Measurements from ENCODE around the gene BMPR1A.
"Not testable (repeated sequence)": the region's sequence is repeated elsewhere in the genome, so short reads cannot be mapped to it uniquely, and the experiment has no call there.

Gene BMPR1A

DNA sequence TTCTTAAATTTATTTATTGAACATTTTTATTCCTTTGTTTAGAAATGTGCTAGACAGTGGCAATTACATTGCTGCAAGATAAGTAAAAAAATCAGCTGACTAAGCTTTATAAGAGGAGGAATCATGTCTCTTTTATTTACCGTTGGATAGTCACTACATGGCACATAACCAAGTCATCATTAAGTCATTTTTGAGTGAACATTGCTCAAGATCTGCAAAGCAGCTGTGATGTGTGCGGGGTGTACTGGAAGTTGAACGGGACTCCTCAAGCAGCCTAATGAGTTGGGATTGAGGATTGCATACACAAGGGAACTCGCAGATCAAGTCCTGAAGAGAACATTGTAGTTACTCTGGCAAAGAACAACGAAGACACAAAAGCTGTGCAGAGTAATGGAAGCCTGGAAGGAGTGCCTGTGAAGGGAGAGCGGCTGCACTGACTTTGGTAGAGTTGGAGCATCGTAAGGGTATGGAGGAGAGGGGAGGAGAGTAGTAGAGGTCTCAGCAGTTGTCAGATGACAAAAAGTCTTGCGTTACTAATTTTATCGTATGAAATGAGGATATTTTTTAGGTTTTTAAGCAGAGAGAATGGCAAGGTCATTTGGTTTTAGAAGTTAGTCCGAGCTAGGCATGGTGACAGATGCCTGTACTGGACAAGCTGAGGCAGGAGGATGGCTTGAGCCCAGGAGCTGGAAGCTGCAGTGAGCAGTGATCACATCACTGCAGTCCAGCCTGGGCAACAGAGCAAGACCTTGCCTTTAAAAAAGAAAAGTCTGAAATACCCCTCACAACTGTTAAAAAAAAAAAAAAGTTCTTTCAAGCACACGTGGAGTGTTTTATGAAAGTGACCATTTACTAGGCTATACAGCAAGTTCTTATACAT, 95.1 kb downstream of the BMPR1A start:
- DNase-seq = no peak

DNA sequence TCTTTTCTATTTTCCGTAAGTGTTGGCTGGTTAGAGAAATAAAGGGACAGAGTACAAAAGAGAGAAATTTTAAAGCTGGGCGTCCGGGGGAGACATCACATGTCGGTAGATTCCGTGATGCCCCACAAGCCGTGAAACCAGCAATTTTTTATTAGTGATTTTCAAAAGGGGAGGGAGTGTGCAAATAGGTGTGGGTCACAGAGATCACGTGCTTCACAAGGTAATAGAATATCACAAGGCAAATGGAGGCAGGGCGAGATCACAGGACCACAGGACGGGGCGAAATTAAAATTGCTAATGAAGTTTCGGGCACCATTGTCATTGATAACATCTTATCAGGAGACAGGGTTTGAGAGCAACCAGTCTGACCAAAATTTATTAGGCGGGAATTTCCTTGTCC, 97.2 kb downstream of the BMPR1A start:
- DNase-seq = not testable (repeated sequence)

DNA sequence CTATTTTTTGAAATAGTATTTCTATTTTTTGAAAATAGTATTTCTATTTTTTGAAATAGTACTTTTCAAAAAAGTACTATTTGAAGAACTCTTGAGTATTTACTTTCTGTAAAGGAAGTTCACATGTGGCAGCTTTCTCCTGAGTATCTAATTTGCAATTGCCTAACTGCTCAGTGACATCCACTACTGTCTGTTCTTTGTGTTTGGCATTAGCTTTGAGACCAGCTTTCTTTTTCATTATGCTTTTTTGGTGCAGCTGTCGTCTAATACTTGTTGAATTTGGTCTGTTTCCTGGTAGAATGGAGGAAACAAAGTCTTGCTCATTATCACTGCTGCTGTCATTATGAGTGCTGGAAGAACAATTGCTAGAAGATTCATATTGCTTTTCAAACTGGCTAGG, 99.1 kb downstream of the BMPR1A start:
- no peak for DNase-seq

DNA sequence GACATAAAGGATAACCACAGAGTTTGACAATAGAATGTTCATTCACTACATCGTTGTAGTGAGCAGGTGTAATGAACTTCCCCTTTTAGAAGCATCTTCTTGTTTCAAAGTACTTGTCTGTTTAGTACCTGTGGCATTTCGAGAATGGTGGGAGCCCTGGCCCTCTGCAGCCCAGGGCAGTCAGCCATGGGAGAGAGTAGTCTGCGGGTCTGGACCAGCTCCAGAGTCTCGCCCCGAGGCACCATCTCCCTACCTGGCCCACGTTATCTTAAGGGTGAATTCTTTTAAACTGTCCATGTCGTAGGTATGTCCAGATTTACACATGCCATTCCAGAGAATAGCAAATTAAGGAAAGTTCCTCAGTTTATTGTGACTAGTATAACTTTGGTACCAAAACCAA, 99.7 kb downstream of the BMPR1A start:
- no peak for DNase-seq

DNA sequence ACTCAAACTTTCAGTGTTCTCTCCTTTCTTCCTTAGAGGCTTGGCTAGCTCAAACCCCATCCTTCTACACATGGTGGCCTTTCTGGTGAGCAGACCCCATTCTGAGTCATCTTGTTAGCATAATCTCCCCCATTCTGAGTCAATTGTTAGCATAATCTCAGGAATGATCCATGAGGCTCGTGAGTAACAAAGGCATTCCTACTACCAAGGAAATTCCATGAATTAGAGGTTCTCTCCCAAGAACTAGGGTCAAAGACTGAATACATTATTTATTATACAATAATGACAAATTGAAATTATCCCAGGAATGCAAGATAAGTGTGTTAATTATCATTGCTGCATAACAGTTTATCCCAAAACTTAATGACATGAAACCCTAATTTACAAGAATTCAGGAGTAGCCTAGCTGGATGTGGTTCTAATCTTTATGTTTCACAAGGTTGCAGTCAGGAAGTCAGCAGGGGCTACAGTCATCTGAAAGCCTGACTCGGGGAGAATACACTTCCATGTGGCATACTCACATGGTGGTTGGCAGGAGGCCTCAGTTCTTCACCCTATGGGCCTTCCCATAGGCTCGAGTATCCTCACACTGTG, 100.8 kb downstream of the BMPR1A start:
- no peak for DNase-seq

DNA sequence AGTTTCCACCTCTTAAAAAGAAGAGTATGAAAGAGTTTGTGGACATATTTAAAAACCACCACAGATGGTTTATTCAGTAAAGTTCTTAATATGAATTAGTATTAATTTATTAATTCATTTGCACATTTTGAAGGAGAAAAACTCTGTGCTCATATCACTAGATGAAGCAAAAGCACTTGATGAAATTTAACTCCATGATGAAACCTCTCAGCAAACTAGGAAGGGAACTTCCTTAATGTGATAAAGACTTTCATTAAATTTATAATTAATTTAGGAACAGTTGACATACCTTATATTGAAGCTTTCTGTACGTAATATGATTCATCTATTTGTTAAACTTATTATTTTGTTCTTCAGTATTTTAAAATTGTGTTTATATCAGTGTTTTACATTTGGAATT, 101.6 kb downstream of the BMPR1A start:
- DNase-seq = no peak

DNA sequence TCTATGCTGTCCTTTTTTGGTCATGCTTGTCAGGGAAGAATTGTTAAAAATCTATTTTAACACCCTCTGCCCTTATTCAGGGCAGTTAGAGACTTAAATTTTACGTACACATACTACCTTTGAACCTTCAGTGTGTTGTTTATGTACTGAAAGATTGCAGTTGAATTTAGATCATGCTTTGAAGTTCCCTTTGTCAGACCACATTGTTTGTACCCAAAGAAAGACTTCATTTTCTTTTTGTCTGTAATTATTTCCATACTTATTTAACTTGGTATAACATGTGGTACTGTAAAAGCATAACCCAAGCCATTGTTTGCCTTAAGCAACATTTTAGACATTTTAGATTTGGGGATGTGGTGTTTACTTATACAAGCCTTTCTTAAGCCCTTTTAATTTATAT, 104.9 kb downstream of the BMPR1A start:
- DNase-seq = no peak

DNA sequence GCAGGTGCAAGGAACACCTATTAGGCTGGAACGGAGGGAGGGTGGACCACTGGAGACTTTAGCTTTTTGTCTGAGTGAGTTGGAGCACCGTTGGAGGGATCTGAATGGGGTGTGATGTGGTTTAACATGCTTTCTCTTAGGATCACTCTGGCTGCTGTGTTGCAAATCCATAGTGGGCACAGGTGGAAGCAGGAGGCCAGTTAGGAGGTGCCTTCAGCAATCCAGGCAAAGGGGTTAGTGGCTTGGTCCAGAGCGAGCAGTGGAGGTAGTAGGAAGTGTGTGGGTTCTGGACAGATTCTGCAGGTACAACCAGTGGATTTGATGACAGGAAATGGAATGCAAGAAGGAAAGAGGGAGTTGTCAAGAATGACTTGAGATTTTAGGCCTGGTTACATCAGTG, 106.0 kb downstream of the BMPR1A start:
- DNase-seq = no peak

DNA sequence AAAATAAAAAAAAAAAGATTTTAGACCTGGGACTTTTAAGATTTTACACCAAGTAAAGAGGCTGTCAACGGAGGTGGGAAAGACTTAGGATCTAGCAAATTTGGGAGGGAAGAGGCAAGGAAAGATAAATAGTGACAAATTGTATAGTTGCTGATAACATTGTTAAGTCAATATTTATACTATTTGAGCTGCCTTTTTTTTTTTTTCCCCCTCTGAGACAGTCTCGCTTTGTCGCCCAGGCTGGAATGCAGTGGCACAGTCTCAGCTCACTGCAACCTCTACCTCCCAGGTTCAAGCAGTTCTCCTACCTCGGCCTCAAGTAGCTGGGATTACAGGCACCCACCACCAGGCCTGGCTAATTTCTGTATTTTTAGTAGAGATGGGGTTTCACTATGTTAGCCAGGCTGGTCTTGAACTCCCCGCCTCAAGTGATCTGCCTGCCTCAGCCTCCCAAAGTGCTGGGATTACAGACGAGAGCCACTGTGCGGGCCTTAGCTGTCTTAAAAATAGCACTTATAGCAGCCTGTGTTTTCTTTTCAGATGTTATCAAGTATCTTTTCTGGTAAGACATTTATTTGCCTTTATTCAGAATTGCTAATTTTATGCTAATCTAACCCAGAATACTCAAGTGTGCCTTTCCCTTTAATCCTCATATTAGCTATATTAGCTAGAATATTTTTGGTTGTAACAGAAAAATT, 106.5 kb downstream of the BMPR1A start:
- DNase-seq = no peak

DNA sequence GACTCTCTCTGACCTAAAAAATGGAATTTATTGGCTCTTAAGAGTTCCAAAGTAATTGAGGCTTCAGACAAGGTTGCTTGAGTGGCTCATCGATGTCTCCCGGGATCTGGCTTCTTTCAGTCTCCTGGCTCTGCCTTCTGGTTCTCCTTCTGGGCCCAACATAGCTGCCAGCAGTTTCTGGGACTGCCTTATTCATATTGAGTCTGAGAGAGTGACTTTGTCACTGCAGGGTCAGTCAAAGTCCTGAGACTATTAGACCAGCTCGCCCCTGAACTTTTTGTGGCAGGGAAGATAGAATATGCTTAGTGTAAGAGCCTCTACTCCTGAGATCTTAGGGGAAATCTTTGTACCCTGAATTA, 107.0 kb downstream of the BMPR1A start:
- DNase-seq = no peak

DNA sequence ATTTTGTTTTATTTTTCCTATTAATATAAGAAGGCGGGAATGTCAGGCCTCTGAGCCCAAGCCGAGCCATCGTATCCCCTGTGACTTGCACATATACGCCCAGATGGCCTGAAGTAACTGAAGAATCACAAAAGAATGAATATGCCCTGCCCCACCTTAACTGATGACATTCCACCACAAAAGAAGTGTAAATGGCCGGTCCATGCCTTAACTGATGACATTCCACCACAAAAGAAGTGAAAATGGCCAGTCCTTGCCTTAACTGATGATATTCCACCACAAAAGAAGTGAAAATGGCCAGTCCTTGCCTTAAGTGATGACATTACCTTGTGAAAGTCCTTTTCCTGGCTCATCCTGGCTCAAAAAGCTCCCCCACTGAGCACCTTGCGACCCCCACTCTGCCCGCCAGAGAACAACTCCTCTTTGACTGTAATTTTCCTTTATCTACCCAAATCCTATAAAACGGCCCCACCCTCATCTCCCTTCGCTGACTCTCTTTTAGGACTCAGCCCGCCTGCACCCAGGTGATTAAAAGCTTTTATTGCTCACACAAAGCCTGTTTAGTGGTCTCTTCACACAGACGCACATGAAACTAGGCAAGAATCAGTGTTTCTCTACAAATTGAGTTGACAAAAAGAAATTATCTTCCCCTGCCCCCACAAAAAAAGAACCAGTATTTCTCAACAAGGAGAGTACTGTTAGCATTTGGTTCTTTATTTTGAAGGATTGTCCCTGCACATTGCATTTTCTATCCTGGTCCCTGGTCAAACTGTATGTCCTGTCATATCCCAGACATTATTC, 108.8 kb downstream of the BMPR1A start:
- not testable (repeated sequence) for DNase-seq

DNA sequence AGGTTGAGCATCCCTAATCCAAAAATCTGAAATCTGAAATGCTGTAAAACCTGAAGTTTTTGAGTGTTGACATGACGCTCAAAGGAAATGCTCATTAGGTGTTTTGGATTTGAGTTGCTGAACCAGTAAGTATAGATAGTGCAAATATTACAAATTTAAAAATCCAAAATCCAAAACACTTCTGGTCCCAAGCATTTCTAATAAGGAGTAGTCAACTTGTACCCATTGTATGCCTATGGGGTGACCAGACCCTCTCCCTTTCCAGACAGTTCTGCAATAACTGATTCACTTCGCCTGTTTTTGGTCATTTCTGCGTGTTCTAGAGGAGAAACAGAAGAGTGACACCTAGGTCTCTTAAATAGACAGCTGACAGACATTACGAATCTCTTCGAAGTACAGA, 110.7 kb downstream of the BMPR1A start:
- no peak for DNase-seq

DNA sequence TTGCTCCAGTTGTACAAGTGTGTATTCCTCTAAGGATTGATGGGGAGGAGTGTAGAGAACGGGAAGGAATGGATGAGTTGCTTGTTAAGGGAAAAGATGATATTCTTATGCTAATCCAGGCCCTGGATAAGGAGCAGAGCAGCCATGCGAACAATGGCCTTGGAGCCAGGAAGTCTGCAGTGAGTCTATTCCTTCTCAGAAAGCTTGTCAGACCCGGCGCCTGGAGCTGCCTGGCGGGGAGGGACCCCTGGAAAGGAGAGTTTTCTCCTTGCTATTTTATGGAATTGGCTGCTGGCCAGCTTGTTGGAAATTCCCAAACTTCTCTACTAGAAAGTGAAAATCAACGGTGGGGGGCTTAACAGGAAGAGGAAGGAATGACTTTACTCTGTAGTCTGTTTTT, 111.9 kb downstream of the BMPR1A start:
- no peak for DNase-seq

DNA sequence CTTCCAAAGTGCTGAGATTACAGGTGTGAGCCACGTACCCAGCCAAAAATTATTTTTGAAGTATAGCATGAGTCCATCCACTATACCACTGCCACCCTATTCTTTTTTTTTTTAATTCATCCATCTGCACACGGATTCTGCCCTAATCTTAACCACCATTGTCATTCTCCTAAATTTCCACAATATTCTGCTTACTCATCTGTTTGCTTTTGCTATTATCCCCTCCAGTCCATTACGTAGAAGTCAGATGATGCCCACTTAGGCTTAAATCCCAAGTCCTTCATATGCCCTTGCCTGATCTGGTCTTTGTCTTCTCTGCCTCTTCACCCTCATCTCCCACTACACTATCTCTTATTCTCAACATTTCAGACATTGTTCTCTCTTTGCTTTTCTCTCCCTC, 114.3 kb downstream of the BMPR1A start:
- no peak for DNase-seq

DNA sequence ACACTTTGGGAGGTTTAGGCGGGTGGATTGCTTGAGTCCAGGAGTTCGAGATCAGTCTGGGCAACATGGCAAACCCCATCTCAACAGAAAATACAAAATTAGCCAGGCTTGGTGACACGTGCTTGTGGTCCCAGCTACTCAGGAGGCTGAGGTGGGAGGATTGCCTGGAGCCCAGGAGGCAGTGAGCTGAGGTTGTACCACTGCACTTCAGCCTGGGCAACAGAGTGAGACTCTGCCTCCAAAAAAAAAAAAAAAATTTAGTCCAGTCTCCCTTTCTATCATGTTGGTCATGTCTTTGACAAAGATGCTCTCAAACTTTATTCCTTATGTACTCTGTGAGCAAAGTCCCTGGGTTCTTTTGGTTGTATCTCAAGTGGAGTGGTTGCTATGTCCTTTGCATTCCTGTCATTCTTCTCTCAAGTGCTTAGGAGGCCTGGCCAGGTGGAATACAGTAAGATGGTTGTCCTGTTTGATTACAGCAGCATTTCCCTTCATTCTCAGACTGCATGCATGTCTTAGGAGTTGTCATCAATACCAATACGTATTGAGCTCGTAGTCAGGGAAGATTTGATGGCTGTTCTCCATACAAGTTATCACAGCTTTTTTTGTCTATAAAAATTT, 115.3 kb downstream of the BMPR1A start:
- DNase-seq = no peak

DNA sequence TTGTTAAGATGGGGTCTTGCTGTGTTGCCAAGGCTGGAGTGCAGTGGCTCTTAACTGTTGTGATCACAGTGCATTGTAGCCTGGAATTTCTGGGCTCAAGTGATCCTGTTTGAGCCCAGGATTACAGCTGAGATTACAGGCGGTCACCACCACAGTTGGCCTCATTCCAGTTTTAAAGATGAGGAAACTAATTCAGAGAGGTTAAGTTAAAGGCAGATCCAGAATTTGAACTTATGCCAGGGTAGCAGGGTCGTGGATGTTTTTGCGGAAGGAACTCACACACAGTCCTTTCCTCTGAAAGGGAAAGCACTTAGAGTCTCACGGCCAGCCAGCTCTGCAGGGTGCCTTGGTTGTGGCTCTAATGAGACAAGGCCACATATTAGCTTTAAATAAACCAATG, 116.3 kb downstream of the BMPR1A start:
- DNase-seq = no peak

DNA sequence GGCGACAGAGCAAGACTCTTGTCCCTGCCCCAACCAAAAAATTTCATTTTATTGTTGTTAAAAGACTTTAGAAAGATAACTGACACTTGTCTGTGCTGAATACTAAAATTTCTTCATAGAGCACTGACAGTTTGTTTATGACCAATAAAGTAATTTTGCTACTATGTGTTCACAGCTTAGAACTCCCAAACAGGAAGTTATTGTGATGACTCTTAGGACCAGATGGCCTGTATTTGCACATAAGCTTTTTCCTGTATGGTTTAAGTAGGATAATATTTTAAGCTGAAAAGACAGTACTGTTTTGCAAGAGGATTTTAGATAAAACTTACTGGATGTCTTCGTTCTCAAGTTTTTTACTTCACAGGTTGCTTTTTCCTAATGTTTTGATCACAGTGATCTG, 120.3 kb downstream of the BMPR1A start:
- no peak for DNase-seq

DNA sequence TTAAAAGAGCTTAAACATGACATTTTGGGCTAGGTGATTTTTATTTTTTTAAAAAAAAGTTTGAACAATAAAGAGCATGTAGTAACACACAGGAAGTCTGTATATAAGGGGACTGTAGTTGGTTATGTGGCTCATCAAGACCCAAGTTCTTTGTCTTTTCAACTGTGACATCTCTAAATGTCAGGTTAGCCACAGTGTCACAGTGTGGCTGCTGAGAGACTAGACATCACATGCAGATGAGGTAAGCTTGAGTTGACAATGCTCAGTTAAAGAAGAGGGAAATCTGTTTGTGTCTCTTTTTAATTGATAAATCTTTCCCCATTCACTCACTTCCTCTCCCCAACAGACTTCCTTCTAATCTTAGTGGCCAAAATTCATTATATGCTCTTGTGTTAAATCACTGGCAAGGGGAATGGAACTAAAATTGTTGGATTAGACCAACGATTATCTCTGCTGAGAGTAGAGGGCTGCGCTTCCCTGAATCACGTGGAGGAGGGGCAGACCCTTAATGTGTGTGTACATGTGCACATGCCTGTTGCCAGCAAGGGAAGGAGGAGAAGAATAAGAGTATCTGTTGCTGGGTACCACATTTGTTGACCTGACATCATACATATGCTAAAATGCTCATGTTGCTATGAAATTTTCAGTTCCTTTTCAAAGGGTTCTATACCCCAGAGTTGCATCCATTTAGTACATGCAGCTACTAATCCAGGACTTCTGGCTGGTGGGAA, 122.7 kb downstream of the BMPR1A start:
- no peak for DNase-seq

DNA sequence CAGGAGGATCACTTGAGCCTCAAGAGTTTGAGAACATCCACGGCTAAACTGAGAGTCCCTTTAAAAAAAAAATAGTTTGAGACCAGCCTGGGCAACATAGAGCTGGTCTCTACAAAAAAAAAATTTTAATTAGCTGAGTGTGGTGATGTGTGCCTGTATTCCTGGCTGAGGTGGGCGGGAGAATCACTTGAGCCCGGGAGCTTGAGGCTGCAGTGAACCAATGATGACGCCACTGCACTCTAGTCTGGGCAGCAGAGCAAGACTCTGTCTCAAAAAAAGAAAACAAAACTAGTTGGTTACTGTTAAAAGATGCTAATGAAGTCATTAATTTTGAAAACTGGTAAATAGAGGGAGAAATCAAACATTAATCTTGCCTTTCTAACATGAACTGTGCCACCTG, 124.6 kb downstream of the BMPR1A start:
- no peak for DNase-seq

DNA sequence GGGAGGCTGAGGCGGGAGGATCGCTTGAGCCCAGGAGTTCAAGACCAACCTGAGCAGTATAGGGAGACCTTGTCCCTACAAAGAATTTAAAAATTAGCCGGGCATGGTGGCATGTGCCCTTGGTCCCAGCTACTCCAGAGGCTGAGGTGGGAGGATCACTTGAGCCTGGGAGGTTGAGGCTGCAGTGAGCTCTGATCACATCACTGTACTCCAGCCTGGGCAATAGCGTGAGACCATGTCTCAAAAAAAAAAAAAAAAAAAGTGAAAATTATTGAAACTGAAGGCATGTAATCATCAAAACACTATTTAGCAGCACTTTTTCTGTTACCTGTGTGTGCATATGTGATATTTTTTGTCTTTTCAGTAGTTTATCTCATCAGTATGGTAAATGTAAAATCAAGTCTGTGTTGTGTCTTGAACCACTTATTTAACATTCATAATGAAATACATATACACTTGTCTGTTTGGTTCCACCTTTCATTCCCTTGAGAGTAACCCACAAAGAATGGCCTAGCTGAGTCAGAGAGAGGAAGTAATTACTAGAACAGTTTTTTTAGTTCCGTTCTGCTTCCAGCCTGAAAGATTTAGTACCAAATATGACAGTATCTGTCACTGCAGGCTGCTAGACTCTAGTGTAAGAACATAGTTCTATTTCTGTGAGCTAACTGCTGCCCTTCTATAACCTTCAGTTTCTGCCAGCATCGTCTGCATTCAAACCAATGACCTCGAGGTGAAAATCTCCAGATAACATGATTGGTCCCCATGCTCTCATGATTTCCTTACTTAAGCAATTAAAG, 132.4 kb downstream of the BMPR1A start:
- no peak for DNase-seq

DNA sequence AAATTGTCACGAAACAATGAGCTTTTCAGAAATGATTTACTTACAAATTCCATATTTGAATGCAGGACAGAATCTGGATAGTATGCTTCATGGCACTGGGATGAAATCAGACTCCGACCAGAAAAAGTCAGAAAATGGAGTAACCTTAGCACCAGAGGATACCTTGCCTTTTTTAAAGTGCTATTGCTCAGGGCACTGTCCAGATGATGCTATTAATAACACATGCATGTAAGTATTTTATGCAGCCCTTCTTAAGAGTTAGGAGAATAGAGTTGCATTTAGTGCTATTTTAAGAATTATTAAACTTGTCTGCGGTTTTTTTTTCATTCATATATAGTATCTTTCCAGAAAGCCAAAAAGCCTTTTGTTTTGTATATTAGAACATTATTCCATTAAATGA, 133.6 kb downstream of the BMPR1A start:
- DNase-seq = no peak

All from DMS153 (cell line).